Mammary epithelial cell (primary cell): ENCODE data around the gene USP47.

Experiments used
- EZH2 ChIP-seq: IDR thresholded peaks from 2 replicates; pipeline ENCODE4 v1.6.1; 2012; ENCODE audit warnings: low read length, inconsistent platforms, borderline replicate concordance
- TF ChIP-seq, protein P1 (sequence below), 2 donors: IDR thresholded peaks in 1 of 2; conservative IDR thresholded peaks in 1 of 2; 2 replicates each; pipeline ENCODE4 v1.5.1; 2011 to 2012; ENCODE audit warnings: inconsistent platforms in 2 of 2, low read length in 2 of 2, mild to moderate bottlenecking in 2 of 2, control low read depth in 1 of 2, low read depth in 1 of 2; ENCODE audit not compliant: insufficient read depth in 1 of 2; ENCODE audit errors: extremely low read depth in 1 of 2

DNA sequence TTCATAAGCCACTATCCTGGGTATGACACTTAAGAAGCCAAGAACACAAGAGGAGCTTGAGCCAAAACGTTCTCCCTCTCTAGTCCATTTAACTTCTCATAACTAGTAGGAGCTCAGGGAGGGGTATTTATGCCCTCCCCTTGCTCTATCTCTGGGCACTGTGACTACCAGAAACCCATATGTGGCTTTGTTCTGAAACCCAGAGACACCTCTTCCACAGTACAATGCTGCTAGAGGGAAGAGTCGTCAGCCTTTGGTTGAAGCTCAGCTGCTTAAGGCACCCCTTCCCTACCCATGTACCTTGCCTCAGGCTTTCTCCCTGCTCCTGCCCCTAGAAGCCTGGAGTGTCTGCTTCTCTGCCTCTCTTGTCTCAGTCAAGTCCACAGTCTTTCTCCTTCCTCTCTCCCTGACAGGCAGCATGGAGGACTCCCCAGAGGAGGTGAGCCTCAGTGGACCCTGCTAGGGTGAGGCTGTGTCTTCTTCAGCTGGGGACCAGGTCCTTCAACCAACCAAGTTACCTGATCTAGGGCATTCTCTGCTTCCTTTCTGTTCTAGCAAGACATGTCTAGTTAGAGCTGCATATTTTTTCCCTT lies 23.1 kb upstream of the USP47 start:
- TF ChIP-seq EZH2, result no peak
- TF ChIP-seq, protein P1, sequence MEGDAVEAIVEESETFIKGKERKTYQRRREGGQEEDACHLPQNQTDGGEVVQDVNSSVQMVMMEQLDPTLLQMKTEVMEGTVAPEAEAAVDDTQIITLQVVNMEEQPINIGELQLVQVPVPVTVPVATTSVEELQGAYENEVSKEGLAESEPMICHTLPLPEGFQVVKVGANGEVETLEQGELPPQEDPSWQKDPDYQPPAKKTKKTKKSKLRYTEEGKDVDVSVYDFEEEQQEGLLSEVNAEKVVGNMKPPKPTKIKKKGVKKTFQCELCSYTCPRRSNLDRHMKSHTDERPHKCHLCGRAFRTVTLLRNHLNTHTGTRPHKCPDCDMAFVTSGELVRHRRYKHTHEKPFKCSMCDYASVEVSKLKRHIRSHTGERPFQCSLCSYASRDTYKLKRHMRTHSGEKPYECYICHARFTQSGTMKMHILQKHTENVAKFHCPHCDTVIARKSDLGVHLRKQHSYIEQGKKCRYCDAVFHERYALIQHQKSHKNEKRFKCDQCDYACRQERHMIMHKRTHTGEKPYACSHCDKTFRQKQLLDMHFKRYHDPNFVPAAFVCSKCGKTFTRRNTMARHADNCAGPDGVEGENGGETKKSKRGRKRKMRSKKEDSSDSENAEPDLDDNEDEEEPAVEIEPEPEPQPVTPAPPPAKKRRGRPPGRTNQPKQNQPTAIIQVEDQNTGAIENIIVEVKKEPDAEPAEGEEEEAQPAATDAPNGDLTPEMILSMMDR (conservative IDR thresholded peaks at IDR 0.05 in 1 of 2, IDR thresholded peaks at IDR 0.05 in 1 of 2; ENCODE audit: extremely low read depth in 1 of 2, insufficient read depth in 1 of 2, low read depth in 1 of 2, low read length in 2 of 2), result no peak
